HL-60/S4 (cell line): Measurements from ENCODE around the gene MFAP2.

Experiments
- in situ Hi-C: fragments of 300-500 bp; cut with MboI; formaldehyde crosslinking; loops from 2 replicates; pipeline ENCODE4 v1.14.3; 2022; ENCODE audit warnings: low sequenced_read_pairs

Gene MFAP2

DNA sequence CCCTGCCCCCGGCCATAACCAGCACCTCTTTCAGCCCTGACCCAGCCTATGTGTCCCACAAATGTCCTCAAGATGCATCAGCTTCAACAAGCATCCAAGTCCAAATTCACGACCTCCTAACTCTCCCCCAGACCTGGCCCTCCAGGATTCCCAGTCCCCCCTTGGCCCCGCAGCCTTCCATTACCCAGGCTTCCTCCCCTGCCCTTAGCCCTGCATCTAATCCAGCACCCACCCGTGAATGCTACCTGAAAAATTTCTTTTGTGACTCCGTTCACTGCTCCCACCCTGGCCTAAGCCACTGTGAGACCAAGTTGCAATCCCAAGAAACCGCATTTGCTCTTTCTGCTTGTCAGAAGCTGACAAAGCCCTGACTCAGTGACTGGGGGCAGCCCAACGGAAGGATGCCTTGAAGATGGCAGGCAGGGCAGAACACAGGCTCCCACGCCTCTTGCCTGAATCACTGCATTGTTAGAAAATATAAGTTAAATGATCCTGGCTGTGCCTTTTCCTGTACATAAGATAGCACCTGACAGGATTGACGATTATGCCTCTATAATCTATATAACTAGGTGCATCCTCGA lies 939 bp upstream of the MFAP2 start:
- in situ Hi-C loops: no loop called here

DNA sequence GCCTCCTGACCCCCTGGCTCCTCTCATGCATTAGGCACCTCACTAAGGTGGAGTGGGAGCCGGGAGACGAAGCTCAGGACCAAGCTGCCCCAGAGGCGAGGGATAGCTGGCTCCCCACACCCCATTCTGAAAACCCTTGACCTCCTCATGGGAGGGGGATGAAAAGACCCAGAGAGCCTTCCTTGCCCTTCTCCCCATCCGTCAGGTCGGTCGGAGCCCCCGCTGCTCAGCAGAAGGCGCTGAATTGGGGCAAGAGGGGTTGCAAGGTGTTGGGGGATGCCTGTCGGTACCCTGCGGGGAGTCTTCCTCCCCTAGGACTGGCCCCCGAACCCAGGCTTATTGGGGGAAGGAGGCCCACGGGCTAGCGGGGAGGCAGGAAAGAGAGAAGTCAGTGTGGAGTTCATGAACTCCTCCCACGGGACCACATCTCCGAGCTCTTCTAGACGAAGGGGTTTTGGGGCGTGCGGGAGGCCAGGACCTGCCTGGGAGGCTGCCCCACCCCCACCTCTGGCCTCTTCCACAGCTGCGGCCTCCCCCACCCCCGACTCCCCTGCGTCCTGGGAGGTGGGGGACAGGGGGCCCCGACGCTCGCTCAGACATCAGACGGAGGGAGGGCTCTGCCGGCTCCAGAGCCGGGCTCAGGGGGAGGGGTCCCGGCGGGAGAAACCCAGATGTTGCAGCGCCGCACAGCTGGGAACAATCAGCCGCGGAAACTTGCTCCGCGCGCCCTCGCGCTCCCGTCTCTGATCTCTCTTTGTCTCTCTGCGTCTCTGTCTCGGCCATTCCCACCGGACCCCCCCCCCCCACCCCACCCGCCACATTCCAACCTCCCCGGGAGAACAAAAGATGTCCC lies 719 bp downstream of the MFAP2 start:
- in situ Hi-C loops: no loop called here

DNA sequence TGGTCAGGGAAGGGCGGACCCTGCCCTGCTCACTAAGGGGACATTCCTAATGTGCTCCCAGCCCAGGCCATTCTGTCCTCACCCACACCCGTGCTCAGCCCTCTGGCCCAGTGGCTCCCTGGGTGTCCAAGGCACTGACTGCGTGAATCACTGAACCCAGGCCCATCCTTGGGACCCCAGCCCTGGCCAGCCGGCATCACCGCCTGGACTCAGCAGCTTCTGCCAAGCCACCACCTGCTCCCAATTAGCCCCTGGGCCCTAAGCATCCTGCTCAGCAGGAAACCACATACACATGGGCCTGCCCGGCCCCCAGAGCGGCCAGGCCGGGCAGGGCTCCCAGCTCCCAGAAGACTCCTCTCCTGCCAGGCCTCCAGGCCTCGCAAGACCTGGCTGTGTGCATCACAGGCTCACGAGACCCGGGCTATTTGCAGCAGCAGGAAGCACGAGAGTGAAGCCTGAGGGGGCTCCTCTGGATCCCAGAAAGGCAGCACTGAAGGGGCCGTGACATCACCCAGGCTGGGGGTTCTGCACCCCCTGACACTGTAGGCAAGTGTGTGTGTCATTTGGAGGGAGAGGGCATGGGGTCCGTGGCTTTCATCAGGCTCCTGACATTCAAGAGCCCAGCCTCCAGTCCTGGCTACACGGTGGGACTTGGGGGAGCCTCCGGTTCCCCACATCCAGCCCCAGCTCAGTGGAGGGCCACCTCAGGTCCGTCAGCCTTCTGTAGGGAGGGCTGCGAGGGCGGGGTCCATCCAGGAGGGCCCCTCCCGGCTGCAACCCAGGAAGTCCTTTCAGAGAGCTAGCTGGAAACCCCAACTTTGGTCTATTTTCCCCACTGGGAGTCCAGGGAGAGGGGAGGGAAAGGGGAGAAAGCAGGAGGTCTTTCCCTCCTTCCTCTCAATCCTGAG lies 1.6 kb downstream of the MFAP2 start:
- in situ Hi-C loops: no loop called here

DNA sequence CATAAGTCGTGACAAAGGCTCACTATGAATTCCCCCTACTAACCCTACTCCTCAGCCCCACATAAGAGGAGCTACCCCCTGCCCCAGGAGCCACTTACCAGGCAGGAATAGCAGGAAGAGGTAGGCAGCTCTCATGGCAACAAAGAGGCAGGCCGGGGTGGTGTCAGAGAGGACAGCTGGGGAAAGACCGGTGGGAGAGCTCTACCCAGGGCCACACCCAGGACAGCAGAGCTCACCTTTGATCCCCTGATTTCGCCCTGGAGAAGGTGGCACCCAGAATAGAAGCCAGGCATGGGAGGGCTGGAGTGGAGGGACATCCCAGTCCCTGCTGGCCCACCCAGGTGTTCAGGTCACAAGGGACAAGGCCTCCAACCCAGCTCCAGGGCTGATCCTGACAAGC lies 2.3 kb downstream of the MFAP2 start:
- in situ Hi-C loops: no loop called here

DNA sequence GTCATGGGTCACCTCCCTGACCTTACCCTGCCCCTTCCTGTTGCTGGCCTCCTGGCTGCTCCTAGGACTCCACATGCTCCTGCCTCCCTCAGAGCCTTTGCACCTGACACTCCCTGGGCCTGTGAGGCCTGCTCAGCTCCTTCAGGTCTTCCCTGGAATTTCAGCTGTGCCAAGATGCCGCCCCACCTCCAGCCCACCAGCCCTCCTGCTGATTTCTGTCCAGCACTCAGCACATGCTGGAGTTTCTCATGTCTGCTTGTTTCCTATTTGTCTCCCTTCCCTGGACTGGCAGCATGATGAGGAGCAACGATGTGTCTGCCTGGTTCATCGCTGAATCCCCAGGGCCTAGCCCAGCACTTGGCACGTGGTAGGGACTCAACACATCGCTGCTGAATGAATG lies 3.0 kb downstream of the MFAP2 start:
- in situ Hi-C loops: no loop called here

DNA sequence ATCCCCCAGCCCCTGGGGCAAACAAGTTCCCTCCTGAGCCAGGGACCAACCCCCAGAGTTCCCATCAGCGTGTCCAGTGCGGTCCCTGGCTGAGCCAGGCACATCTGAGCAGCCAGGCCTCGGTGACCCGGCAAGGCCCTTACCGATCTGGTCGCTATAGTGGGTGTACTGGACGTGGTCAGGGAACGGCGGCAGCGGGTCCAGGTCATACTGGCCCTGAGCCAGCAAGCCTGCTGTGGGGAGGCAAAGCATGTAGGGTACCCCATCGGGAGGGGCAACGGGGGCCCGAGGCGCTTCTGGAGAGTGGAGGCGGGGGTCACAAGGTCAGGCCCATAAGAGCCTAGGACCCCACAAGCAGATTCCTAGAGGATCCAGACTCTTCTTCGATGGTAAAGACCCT lies 3.5 kb downstream of the MFAP2 start:
- in situ Hi-C loops: no loop called here

DNA sequence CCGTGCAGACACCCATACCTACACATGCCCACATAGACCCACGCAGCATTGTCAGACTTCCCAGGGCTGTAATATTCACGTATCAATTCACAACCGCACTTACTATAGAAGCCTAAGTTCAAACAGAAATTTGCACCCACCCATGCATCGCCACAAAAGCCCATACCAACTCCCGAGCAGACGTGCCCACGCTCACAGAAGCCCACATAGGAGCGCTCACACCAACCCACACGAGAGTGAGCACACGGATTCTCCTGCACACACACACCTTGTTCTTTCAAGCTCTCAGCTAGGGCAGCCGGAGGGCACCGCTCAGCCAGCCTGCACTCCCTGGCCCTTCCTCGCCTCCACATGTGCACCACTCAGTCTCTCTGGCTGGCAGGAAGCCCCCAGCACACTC lies 4.6 kb downstream of the MFAP2 start:
- in situ Hi-C loops: no loop called here

DNA sequence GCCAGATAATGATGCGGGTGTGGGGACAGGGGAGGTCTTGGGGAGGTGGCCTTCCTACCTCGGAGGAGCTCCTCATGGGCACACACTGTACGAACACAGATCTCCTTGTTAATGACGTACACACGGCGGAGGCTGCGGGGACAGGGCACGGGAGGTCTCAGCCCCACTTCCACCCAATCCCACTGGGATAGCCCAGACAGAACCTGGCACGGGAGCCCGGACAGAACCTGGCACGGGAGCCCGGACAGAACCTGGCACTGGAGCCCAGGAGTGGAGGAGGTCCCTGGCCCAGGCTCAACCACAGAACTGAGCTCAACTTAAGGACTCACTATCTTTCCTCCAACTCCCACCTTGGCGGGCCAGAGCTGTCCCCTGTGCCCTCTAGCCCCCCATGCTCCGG lies 5.2 kb downstream of the MFAP2 start:
- in situ Hi-C loops: no loop called here

DNA sequence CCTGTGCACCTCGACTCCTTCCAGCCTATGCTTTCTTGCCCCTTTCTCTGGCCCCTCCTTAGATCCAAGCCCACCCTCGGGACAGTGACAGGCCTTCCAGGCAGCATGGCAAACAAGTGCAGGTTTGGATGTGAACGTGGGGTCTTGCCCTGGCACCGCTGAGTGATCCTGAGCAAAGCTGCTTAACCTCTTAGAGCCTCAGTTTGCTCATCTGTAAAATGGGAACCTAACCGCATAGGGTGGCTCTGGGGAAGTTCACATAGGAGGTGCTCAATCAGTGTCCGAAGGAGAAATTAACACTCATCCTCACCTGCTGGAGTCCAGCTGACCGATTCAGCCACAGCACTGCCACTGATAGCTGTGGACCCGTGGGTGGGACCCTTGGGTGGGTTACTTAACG lies 7.2 kb downstream of the MFAP2 start:
- in situ Hi-C loops: no loop called here

DNA sequence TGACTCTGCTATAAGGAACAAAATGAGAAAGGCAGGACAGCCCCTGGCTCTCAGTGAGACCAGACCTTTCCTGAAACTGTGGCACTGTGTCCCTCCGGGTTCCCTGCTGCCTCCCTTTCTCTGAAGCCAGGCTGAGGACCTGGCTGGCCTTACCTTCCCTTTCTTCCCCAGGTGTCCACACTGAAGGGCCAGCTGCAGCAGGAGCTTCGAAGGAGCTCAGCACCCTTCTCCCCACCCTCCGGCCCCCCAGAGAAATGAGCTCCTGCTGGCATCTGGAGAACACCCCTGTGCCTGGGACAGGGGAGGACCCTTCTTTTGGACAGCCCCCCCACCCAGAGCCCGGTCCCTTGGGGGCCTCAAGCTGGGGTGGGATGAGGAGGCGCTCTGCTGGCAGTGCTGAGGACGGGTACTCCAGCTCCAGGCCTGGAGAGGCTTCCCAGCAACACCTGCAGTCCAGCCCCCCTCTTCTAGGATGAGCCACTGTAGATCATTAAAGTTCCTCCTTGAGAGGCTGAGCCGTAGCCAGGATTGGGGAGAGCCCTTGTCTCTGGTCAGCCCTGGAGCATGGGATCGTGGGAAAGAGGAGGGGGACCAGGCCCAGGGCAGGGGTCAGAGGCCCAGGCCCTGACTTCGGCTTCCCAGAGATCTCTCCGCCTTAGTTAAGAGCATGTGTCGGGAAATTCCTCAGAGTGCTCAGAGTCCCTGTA lies 8.1 kb downstream of the MFAP2 start:
- in situ Hi-C loops: no loop called here

DNA sequence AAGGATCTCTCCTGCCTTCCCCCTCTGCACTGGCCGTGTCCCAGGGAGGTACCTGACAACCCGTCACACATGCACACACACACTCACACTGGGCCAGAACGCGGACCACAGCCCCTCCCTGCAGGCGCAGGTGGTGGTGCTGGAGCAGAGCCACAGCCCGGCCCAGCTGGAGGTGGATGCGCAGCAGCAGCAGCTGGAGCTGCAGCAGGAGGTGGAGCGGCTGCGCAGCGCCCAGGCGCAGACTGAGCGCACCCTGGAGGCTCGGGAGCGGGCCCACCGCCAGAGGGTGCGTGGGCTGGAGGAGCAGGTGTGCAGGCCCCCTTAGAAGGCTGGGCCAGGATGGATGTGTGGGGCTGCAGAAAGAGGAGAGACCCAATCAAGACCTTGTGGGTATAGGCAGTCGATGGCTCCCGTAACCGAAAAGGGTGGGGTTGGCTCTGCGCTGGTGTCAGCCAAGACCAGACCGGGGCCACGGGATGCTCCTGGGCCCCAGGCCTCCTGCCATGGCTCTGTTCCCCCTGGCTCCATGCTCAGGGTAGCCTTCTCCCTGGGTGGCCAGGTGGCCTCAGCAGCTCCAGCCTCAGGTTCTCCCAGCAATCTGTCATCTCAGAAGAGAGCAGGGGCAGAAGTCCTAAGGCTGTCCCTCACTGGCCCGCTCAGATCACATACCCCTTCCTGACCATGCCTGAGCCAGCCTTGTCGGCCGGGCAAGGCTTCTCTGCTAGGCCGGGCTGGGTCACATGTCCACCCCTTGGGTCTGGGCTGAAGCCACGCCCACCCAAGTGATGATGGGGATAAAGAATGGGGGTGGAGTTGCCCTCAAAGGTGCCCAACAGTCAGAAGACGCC lies 8.9 kb downstream of the MFAP2 start:
- in situ Hi-C loops: no loop called here

DNA sequence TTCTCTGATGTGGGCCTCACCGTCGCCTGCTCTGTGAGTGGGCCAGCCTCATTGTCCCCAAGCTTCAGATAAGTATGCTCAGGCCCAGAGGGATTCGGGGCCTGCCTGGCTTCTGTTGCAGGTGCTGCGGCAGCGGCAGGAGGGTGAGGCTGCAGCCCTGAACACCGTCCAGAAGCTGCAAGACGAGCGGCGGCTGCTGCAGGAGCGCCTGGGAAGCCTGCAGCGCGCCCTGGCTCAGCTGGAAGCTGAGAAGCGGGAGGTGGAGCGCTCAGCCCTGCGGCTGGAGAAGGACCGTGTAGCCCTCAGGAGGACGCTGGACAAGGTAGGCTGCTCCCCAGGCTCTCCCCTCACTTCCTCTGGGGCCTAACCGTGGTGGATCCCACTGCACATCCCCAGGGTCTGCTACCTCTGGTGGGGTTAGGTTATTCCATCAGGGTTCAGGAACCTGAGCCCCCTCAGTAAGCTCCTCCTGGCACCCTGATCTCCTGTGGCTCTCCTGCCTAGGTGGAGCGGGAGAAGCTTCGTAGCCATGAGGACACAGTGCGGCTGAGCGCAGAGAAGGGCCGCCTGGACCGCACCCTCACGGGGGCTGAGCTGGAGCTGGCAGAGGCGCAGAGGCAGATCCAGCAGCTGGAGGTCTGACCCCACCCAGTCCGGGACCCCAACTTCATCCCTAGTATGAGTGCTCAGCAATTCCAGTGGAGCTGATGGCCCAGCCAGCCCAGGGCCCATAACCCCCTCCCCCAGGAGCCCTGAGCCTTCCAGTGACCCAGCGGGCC lies 10.1 kb downstream of the MFAP2 start:
- in situ Hi-C loops: no loop called here

DNA sequence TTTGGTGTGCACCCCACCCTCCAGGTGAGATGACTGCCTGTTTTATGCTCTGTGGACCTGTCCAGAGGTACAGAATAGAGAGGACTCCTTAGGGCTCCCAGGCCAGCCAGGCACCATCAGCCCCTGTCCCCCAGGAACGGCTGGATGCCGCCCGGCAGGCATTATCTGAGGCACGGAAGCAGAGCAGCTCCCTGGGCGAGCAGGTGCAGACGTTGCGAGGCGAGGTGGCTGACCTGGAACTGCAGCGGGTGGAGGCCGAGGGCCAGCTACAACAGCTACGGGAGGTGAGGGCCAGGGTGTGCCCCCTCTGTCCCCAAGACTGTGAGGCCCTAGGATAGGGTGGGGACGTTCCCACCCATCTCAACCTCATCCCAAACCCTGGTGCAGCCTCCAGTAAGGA lies 10.8 kb downstream of the MFAP2 start:
- in situ Hi-C loops: loop anchor here (10.0 kb wide), 1 partner anchor 75 kb away; no protein-coding TSS in a partner anchor

DNA sequence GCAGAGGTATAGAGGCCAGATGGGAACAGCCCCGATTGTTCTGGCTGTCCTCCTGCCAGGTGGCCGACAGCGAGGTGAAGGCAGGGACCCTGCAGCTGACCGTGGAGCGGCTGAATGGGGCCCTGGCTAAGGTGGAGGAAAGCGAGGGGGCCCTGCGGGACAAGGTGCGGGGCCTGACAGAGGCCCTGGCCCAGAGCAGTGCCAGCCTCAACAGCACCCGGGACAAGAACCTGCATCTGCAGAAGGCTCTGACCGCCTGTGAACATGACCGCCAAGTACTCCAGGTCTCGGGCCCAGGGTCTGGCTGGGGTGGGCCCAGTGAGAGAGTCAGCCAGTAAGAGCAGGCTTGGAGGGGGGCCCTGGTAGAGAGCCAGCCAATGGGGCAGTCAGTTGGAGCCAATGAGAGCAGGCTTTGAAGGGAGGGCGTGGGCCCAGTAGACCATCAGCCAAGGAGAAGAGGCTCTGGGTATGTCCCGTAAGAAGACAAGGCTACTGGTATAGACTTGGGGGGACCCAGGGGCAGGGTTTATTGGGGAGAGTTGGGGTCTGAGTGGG lies 11.3 kb downstream of the MFAP2 start:
- in situ Hi-C loops: loop anchor here (10.0 kb wide), 1 partner anchor 76 kb away; no protein-coding TSS in a partner anchor

DNA sequence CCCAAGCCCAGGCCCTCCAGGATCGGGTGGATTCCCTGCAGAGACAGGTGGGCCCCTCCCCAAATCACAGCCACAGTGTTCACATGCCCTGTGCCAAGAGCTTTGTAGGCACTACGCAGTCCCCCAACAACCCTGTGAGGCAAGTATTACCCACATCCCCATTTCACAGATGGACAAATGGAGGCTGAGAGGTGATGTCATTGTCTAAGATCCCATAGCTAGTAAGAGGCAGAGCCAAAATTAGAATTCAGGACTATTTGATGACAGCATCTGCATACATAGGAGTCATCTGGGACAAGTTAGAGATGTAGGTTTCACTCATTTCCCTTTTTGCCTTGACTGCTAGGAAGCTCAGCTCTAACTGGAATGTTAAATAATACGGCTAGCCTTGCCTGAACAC lies 12.0 kb downstream of the MFAP2 start:
- in situ Hi-C loops: loop anchor here (10.0 kb wide), 1 partner anchor 76 kb away; no protein-coding TSS in a partner anchor

DNA sequence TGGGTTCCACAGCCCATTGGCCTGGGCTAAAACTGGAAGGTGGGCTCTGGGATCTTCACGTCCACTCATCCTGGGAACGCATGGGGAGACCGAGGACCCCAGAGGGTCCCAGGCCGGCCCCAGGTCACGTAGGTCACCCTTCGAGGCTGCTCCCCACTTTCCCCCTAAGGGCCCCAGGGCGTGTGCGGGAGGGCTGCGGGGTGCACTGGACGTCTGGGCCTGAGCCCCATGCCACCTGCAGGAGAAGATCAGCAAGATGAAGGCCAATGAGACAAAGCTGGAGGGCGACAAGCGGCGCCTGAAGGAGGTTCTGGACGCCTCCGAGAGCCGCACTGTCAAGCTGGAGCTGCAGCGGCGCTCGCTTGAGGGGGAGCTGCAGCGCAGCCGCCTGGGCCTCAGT lies 12.5 kb downstream of the MFAP2 start:
- in situ Hi-C loops: loop anchor here (10.0 kb wide), 1 partner anchor 77 kb away; no protein-coding TSS in a partner anchor

DNA sequence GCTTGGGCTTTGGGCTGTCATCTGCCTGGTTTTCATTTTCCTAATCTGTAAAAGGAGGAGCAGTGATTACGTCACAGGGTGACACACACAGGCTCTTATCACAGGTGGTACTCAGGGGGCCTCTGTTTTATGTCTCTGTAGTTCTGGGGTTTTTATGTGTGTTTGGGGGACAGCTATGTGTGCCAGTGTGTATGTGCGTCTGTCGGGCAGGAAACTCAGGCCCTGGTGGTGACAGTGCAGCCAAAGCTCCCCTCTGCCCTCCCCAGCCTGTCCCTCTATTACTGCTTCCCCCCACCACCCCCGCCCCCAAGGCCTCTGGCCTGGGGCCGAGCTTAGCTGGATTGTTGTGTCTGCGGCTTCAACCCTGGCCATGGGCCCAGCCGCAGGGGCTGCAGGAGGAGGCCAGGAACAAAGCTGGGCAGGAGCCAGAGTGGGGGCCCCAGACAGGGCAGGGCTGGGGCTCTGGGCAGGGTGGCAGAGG lies 13.3 kb downstream of the MFAP2 start:
- in situ Hi-C loops: loop anchor here (10.0 kb wide), 1 partner anchor 78 kb away; no protein-coding TSS in a partner anchor

DNA sequence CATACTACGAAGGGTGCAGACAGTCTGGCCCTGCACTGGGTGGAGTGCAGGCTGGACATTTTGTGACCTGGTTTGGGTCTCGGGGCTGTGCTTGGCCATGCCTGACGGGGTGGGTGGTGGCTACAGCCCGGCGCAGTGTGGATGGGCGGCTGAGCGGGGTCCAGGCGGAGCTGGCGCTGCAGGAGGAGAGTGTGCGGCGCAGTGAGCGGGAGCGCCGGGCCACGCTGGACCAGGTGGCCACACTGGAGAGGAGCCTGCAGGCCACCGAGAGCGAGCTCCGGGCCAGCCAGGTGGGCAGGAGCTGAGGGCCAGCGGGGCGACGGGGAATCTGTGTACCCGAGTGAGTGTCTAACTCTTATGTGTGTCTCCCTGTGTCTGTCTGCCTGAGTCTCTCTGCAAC lies 14.1 kb downstream of the MFAP2 start:
- in situ Hi-C loops: loop anchor here (10.0 kb wide), 1 partner anchor 79 kb away; no protein-coding TSS in a partner anchor
